Smooth muscle cell (in vitro differentiated cells): ENCODE data around the gene SPATA20. TPM values are rescaled to one million over a fixed set of nuclear protein-coding genes. Genes with fewer than 3 reads are reported as not detected.

Source experiments
- DNase-seq: peaks from one replicate; lab custom pipeline; 2025; ENCODE audit not compliant: unreplicated experiment; lab: John Stamatoyannopoulos, UW
- H2AFZ ChIP-seq: fragments of 200-600 bp; sonication (generic); 2 replicates; pipeline ENCODE4 v1.6.0; 2016; ENCODE audit warnings: antibody characterized with exemption, low read depth, mild to moderate bottlenecking
- H3F3A ChIP-seq: fragments of 200-600 bp; sonication (generic); 2 replicates; pipeline ENCODE4 v1.6.0; 2017; ENCODE audit warnings: antibody characterized with exemption, low read depth
- H3K27ac ChIP-seq: fragments of 200-600 bp; sonication (generic); 2 replicates; pipeline ENCODE4 v1.5.1; 2016; ENCODE audit warnings: low read depth, mild to moderate bottlenecking
- H3K27me3 ChIP-seq: fragments of 200-600 bp; sonication (generic); 2 replicates; pipeline ENCODE4 v1.6.1; 2016; ENCODE audit warnings: low read depth, mild to moderate bottlenecking
- H3K36me3 ChIP-seq: fragments of 200-600 bp; sonication (generic); 2 replicates; pipeline ENCODE4 v1.5.1; 2016; ENCODE audit warnings: low read depth
- H3K4me1 ChIP-seq: fragments of 200-600 bp; sonication (generic); 2 replicates; pipeline ENCODE4 v1.5.1; 2016; ENCODE audit warnings: low read depth
- H3K4me2 ChIP-seq: fragments of 200-600 bp; sonication (generic); 2 replicates; pipeline ENCODE4 v1.6.0; 2016; ENCODE audit warnings: mild to moderate bottlenecking
- H3K4me3 ChIP-seq: fragments of 200-600 bp; sonication (generic); 2 replicates; pipeline ENCODE4 v1.5.1; 2016; ENCODE audit warnings: mild to moderate bottlenecking
- H3K79me2 ChIP-seq: fragments of 200-600 bp; sonication (generic); 2 replicates; pipeline ENCODE4 v1.6.0; 2016; ENCODE audit warnings: low read depth, mild to moderate bottlenecking
- H3K9ac ChIP-seq: fragments of 200-600 bp; sonication (generic); 2 replicates; pipeline ENCODE4 v1.6.0; 2016; ENCODE audit warnings: low read depth
- H3K9me3 ChIP-seq: fragments of 200-600 bp; sonication (generic); replicated peaks from 2 replicates; pipeline ENCODE4 v1.5.1; 2016; ENCODE audit warnings: low read depth
- H4K20me1 ChIP-seq: fragments of 200-600 bp; sonication (generic); 2 replicates; pipeline ENCODE4 v1.6.0; 2016; ENCODE audit warnings: low read depth
- WGBS: methylation state at CpG from one replicate; pipeline ENCODE4 v1.1.7; 2016; ENCODE audit warnings: low lambda C conversion rate; 5-methylcytosine and 5-hydroxymethylcytosine counted together
- polyA plus RNA-seq: library from polyadenylated mRNA; unstranded; fragments of >200 nt; fragmentation: Nextera tagmentation; extraction: Ambion mirVana; gene quantifications from 2 replicates; pipeline ENCODE4 v1.2.1, GENCODE V29; 2016
- total RNA-seq: library from RNA; depleted of rRNA; stranded (reverse); fragments of >200 nt; gene quantifications from 2 replicates; pipeline ENCODE4 v1.2.3, GENCODE V29; 2014
- TF ChIP-seq, protein P1 (sequence below): fragments of 200-600 bp; sonication (generic); IDR thresholded peaks from 2 replicates; pipeline ENCODE4 v1.5.1; 2017; ENCODE audit warnings: borderline replicate concordance, mild to moderate bottlenecking, antibody characterized with exemption; ENCODE audit not compliant: insufficient read depth, poor library complexity, severe bottlenecking

SPATA20 gene
- total and polyA plus RNA-seq, 2 experiments from 2014 or later: 61.0 to 62.7 TPM

- Histone ChIP-seq H3F3A (no peaks in the 10 kb centered on the region), H3K9ac (no peak overlapping the region), H3K27ac (no peak overlapping the region), H3K9me3 (no peaks in the 10 kb centered on the region), H3K79me2 (no peaks in the 10 kb centered on the region), H3K27me3 (no peaks in the 10 kb centered on the region), H3K4me1 (no peaks in the 10 kb centered on the region), H3K4me2 (no peak overlapping the region), H3K36me3 (no peaks in the 10 kb centered on the region), H2AFZ (no peak overlapping the region), H3K4me3 (no peak overlapping the region), H4K20me1 (no peaks in the 10 kb centered on the region)
- TF ChIP-seq, protein P1, sequence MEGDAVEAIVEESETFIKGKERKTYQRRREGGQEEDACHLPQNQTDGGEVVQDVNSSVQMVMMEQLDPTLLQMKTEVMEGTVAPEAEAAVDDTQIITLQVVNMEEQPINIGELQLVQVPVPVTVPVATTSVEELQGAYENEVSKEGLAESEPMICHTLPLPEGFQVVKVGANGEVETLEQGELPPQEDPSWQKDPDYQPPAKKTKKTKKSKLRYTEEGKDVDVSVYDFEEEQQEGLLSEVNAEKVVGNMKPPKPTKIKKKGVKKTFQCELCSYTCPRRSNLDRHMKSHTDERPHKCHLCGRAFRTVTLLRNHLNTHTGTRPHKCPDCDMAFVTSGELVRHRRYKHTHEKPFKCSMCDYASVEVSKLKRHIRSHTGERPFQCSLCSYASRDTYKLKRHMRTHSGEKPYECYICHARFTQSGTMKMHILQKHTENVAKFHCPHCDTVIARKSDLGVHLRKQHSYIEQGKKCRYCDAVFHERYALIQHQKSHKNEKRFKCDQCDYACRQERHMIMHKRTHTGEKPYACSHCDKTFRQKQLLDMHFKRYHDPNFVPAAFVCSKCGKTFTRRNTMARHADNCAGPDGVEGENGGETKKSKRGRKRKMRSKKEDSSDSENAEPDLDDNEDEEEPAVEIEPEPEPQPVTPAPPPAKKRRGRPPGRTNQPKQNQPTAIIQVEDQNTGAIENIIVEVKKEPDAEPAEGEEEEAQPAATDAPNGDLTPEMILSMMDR: no peak
- 95% methylated on average over 10 of the region's 12 CpGs for WGBS
- DNase-seq: no peak
Measured at GRCh38 chr17:50581316-50581715, 34.3 kb downstream of the SPATA20 start.

- WGBS: 82% methylated on average over 2 of the region's 2 CpGs
- H4K20me1 ChIP-seq: no peaks in the 10 kb centered on the region
- no peaks in the 10 kb centered on the region for H3K36me3 ChIP-seq
- no peaks in the 10 kb centered on the region for H3K79me2 ChIP-seq
- H3K9ac ChIP-seq: no peak overlapping the region
- no peaks in the 10 kb centered on the region for H3K9me3 ChIP-seq
- H3K27me3 ChIP-seq: no peaks in the 10 kb centered on the region
- no peak overlapping the region for H2AFZ ChIP-seq
- H3K4me2 ChIP-seq: no peak overlapping the region
- no peak overlapping the region for H3K4me3 ChIP-seq
- H3K27ac ChIP-seq: no peak overlapping the region
- DNase-seq: no peak
- no peaks in the 10 kb centered on the region for H3K4me1 ChIP-seq
- no peaks in the 10 kb centered on the region for H3F3A ChIP-seq
- TF ChIP-seq, protein P1: no peak
Measured at GRCh38 chr17:50582741-50583140, 35.8 kb downstream of the SPATA20 start.

DNA sequence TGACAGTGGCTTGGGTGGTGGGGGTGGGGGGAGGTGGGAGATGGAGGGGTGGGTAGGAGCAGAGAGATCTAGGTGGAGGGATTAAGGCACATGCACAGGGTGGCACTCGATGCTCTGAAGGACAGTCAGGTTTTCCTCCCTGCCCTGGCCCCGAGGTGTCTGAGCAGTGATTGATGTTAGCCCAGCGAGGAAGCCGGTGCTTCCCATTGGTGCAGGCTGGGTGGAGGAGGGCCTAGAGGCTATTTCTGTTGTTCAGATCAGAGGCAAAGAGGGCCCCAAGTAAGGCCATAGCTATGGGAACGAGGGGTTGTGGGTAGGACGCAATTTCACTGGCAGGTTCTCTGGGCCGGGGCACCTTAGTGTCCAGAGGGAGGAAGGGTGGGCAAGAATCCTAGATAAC is 36.7 kb downstream of the SPATA20 start:
- no peaks in the 10 kb centered on the region for H3K79me2 ChIP-seq
- WGBS: 86% methylated on average over 7 of the region's 7 CpGs
- DNase-seq: no peak
- no peaks in the 10 kb centered on the region for H3K4me1 ChIP-seq
- H2AFZ ChIP-seq: no peak overlapping the region
- H3K9me3 ChIP-seq: no peaks in the 10 kb centered on the region
- no peak overlapping the region for H3K4me3 ChIP-seq
- TF ChIP-seq, protein P1: no peak
- H3K36me3 ChIP-seq: no peaks in the 10 kb centered on the region
- H3K9ac ChIP-seq: no peak overlapping the region
- no peak overlapping the region for H3K4me2 ChIP-seq
- H3K27me3 ChIP-seq: no peaks in the 10 kb centered on the region
- no peaks in the 10 kb centered on the region for H3F3A ChIP-seq
- H3K27ac ChIP-seq: no peak overlapping the region
- H4K20me1 ChIP-seq: no peaks in the 10 kb centered on the region

DNA sequence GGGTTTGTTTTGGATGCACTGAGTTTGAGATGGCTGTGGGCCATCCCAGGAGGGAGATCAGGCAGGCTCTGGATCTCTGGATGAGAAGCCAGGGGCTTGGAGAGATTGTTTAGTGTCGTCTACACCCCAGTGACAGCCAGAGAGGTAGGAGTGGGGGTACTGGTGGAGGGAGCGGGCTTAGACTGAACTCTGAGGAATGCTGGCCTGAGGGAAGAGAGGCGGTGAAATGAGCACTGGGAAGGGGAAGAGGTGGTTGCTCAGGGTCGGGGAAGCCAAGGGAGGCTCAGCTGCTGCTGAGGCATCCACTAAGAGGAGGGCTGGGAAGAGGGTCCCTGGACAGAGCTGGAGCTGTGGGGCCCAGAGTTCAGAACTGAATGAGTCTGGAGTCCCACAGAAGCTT is 37.1 kb downstream of the SPATA20 start:
- Histone ChIP-seq H4K20me1 (no peaks in the 10 kb centered on the region), H3K9ac (no peak overlapping the region), H3K27me3 (no peaks in the 10 kb centered on the region), H3K9me3 (no peaks in the 10 kb centered on the region), H2AFZ (no peak overlapping the region), H3K4me2 (no peak overlapping the region), H3K79me2 (no peaks in the 10 kb centered on the region), H3K27ac (no peak overlapping the region), H3K36me3 (no peaks in the 10 kb centered on the region), H3F3A (no peaks in the 10 kb centered on the region), H3K4me3 (no peak overlapping the region), H3K4me1 (no peaks in the 10 kb centered on the region)
- TF ChIP-seq, protein P1: no peak
- no peak for DNase-seq
- WGBS: 78% methylated on average over 4 of the region's 4 CpGs
